ENCODE results near the gene CHRNA4. TPM values are rescaled to one million over a fixed set of nuclear protein-coding genes. Genes with fewer than 3 reads are reported as not detected.

The CHRNA4 gene
- total and polyA plus RNA-seq, 2 of the 4 experiments (the other 2 are of a cell fraction) = not detected

GRCh38 chr20:63371291-63371865 is 10.2 kb upstream of the CHRNA4 start:
- no peak overlapping the region for H2BK15ac ChIP-seq (ENCODE audit: low read depth, low read length)
- H3K79me1 ChIP-seq (ENCODE audit: low read depth in 1 of 2, low read length in 2 of 2) = no peaks in the 10 kb centered on the region
- no peak overlapping the region for H4K8ac ChIP-seq (ENCODE audit: low read depth in 2 of 2, low read length in 2 of 2)
- DNase-seq (no peak), ATAC-seq (ENCODE audit: low read depth) (no peak)
- ChIA-PET CTCF (no interaction called here), POLR2A (ENCODE audit: unreplicated experiment) (no interaction called here)
- BruUV-seq (replicated peaks) = no TSS peak
- H3K27me3 ChIP-seq (ENCODE audit: control insufficient read depth, insufficient read depth, low read length) = peaks cover 65% of the 10 kb centered on the region
- WGBS, 2 experiments (ENCODE audit: extremely low coverage in 2 of 2, insufficient read length in 1 of 2) = 63% methylated on average over 13 of the region's 28 CpGs; no CpG with 5 or more reads in 1 of the 2 experiments
- intact Hi-C loops (cut with micrococcal nuclease) (no loop called here), in situ Hi-C loops (cut with MboI; ENCODE audit: low sequenced_read_pairs) (no loop called here), dilution Hi-C loops (cut with HindIII; ENCODE audit: low sequenced_read_pairs, unreplicated experiment) (no loop called here)
- TF ChIP-seq, protein P1, sequence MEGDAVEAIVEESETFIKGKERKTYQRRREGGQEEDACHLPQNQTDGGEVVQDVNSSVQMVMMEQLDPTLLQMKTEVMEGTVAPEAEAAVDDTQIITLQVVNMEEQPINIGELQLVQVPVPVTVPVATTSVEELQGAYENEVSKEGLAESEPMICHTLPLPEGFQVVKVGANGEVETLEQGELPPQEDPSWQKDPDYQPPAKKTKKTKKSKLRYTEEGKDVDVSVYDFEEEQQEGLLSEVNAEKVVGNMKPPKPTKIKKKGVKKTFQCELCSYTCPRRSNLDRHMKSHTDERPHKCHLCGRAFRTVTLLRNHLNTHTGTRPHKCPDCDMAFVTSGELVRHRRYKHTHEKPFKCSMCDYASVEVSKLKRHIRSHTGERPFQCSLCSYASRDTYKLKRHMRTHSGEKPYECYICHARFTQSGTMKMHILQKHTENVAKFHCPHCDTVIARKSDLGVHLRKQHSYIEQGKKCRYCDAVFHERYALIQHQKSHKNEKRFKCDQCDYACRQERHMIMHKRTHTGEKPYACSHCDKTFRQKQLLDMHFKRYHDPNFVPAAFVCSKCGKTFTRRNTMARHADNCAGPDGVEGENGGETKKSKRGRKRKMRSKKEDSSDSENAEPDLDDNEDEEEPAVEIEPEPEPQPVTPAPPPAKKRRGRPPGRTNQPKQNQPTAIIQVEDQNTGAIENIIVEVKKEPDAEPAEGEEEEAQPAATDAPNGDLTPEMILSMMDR (conservative IDR thresholded peaks at IDR 0.05; ENCODE audit: low read depth, low read length) = no peak
- TF ChIP-seq MXI1 (IDR thresholded peaks at IDR 0.05; ENCODE audit: borderline replicate concordance, low read depth, low read length) (no peak), ELK1 (IDR thresholded peaks at IDR 0.05; ENCODE audit: borderline replicate concordance, low read depth, low read length) (no peak), NFE2L2 (IDR thresholded peaks at IDR 0.05; ENCODE audit: low read depth, low read length) (no peak), BHLHE40 (IDR thresholded peaks at IDR 0.05; ENCODE audit: low read depth, low read length) (no peak), RCOR1 (IDR thresholded peaks at IDR 0.05; ENCODE audit: insufficient replicate concordance, low read length) (no peak), USF2 (IDR thresholded peaks at IDR 0.05; ENCODE audit: low read depth, low read length) (no peak), POLR2A (IDR thresholded peaks at IDR 0.05; ENCODE audit: low read depth, low read length) (no peak), SMC3 (IDR thresholded peaks at IDR 0.05; ENCODE audit: low read depth, low read length) (no peak)
- no peaks in the 10 kb centered on the region for H3K9me3 ChIP-seq (ENCODE audit: control insufficient read depth, insufficient read depth, low read length)
- H4K91ac ChIP-seq (ENCODE audit: insufficient read depth, low read depth, low read length) = no peak overlapping the region
- H2AFZ ChIP-seq (replicated peaks; ENCODE audit: low read length, poor library complexity) = no peak overlapping the region
- H3K4me3 ChIP-seq (ENCODE audit: insufficient read depth, low read depth, low read length) = no peak overlapping the region
- no peak overlapping the region for H3K4ac ChIP-seq (ENCODE audit: low read depth, low read length)
- no peak overlapping the region for H3K27ac ChIP-seq (ENCODE audit: insufficient read depth, low read length)
- no peak overlapping the region for H2BK5ac ChIP-seq (ENCODE audit: low read depth, low read length, poor library complexity, severe bottlenecking)
- H3K18ac ChIP-seq (ENCODE audit: low read depth, low read length) = no peak overlapping the region
- H4K5ac ChIP-seq (ENCODE audit: low read depth, low read length) = no peak overlapping the region
- H2BK120ac ChIP-seq (ENCODE audit: low read depth, low read length) = no peak overlapping the region
- H2AK5ac ChIP-seq (ENCODE audit: low read depth, low read length) = no peak overlapping the region
- H3K9me1 ChIP-seq (ENCODE audit: insufficient read depth, low read length) = no peaks in the 10 kb centered on the region
- H3K36me3 ChIP-seq (ENCODE audit: control insufficient read depth, insufficient read depth, low read length) = no peaks in the 10 kb centered on the region
- no peak overlapping the region for H2AK9ac ChIP-seq (replicated peaks; ENCODE audit: low read depth, low read length, poor library complexity)
- 0 out of 2 replicates have a peak, but pooled peaks cover 4% of the 10 kb centered on the region for H4K20me1 ChIP-seq (ENCODE audit: insufficient read depth, low read length)
- H3K14ac ChIP-seq (replicated peaks; ENCODE audit: low read depth, low read length) = no peak overlapping the region
- H3K4me2 ChIP-seq (ENCODE audit: low read depth, low read length) = no peak overlapping the region
- H3K9ac ChIP-seq (ENCODE audit: low read depth, low read length) = no peak overlapping the region
- no peak overlapping the region for H2BK20ac ChIP-seq (ENCODE audit: low read depth, low read length)
- H3K4me1 ChIP-seq (ENCODE audit: control insufficient read depth, insufficient read depth, low read length) = no peaks in the 10 kb centered on the region
- no peak overlapping the region for H3K56ac ChIP-seq (ENCODE audit: extremely low read depth, insufficient read depth, low read length)
- H3K23ac ChIP-seq (ENCODE audit: low read depth, low read length) = no peak overlapping the region
